ENCODE measurements around the gene ATXN7L1. TPM values are rescaled to one million over a fixed set of nuclear protein-coding genes. Genes with fewer than 3 reads are reported as not detected.
A peak's percentile ranks its signal among the peaks of the same experiment; 100 is the strongest.

Gene ATXN7L1
- total and polyA plus RNA-seq, 2 of the 8 experiments (the other 6 are each of a cell fraction or from before 2014, with no cell fraction given) = 14.3 to 34.0 TPM

DNA sequence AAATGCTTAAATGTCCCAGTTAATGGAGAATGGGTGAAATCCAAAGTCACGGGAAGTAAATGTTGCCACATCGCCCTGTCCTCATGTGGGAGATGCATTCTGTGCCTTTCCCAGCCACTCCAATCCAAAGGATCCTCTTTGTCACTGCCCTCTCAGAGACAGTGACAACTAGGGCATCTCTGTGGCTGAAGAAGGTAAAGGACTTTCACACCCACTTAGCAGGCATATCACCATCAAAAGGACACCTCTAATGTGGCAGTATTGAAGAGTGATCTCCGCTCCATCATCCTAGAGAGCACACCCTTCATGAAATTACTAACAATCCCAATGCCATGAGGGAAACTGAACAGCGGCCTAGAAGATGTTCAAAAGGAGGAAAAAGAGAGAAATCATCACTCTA is 13.6 kb downstream of the ATXN7L1 start:
- no peak overlapping the region for H3K56ac ChIP-seq (replicated peaks; ENCODE audit: insufficient read length, low read depth, low read length)
- FAIRE-seq = no peak
- no peak overlapping the region for H4K8ac ChIP-seq (ENCODE audit: extremely low read depth, insufficient read depth, low read length)
- H3K27ac ChIP-seq (ENCODE audit: low read depth, low read length) = no peak overlapping the region
- no peak overlapping the region for H2AFZ ChIP-seq (ENCODE audit: low read length)
- no peak overlapping the region for H2BK5ac ChIP-seq (ENCODE audit: low read depth, low read length)
- no peak overlapping the region for H3K14ac ChIP-seq (ENCODE audit: insufficient read length)
- H2AK5ac ChIP-seq (ENCODE audit: low read depth, low read length) = peak overlapping the region; percentile 42; the same call in 1 of the 2 replicates
- 90% methylated on average over 4 of the region's 4 CpGs; no CpG with 5 or more reads in 1 of the 2 experiments for WGBS, 2 experiments (ENCODE audit: extremely low coverage in 1 of 2, insufficient coverage in 1 of 2, insufficient read length in 1 of 2, insufficient replicate concordance in 2 of 2, low coverage in 1 of 2, low lambda C conversion rate in 2 of 2, missing lambda C conversion rate in 1 of 2)
- H3K9ac ChIP-seq (replicated peaks in 1 of 4; ENCODE audit: extremely low read depth in 1 of 4, low read depth in 3 of 4, low read length in 3 of 4) = no peak overlapping the region
- no peak overlapping the region for H4K91ac ChIP-seq (replicated peaks; ENCODE audit: insufficient read length, low read length)
- no peak overlapping the region for H3K23ac ChIP-seq (ENCODE audit: insufficient read length)
- H3K36me3 ChIP-seq (ENCODE audit: control insufficient read depth in 2 of 4, insufficient read depth in 4 of 4, low read length in 3 of 4) = peaks cover 0 to 5% (median 0%) of the 10 kb centered on the region in 4 experiments; a peak in 1 of 8 replicates
- no peak overlapping the region for H3K4ac ChIP-seq (replicated peaks; ENCODE audit: insufficient read length, low read depth, low read length)
- no peak overlapping the region for H2BK120ac ChIP-seq (replicated peaks; ENCODE audit: low read depth, low read length)
- no peaks in the 10 kb centered on the region for H3K27me3 ChIP-seq (replicated peaks in 1 of 4; ENCODE audit: control insufficient read depth in 3 of 4, extremely low read depth in 1 of 4, insufficient read depth in 3 of 4, low read length in 3 of 4)
- H3K79me2 ChIP-seq (ENCODE audit: control insufficient read depth in 1 of 2, insufficient read depth in 2 of 2, low read length in 2 of 2) = peaks cover 0 to 41% of the 10 kb centered on the region in 2 experiments; a peak in 2 of 4 replicates
- H2BK12ac ChIP-seq (ENCODE audit: low read depth, low read length) = no peak overlapping the region; the same call in 1 of the 2 replicates
- DNase-seq (ENCODE audit: low read depth in 1 of 2, low spot score in 2 of 2) = no peak
- no peak overlapping the region; the same call in 1 of the 2 replicates for H2BK20ac ChIP-seq (ENCODE audit: low read length)
- POLR2A ChIA-PET (ENCODE audit: partially characterized antibody) = interaction anchor here (0.7 to 2.0 kb wide), 2 partner anchors 13 to 394 kb away, joined by 3 to 5 read pairs; no protein-coding TSS in a partner anchor
- H3K9me3 ChIP-seq (ENCODE audit: insufficient read depth in 2 of 2, low read depth in 1 of 2, low read length in 1 of 2) = no peaks in the 10 kb centered on the region
- no peak overlapping the region for H2BK15ac ChIP-seq (ENCODE audit: low read length)
- no peak overlapping the region for H4K5ac ChIP-seq (ENCODE audit: insufficient read length, low read depth, low read length)
- no peak overlapping the region for H3K18ac ChIP-seq (ENCODE audit: extremely low read depth, low read length)
- peaks cover 6% of the 10 kb centered on the region; the same call in 1 of the 2 replicates for H3K79me1 ChIP-seq (ENCODE audit: low read depth, low read length)
- H3K4me3 ChIP-seq (ENCODE audit: extremely low read depth in 1 of 4, insufficient read depth in 2 of 4, low read depth in 3 of 4, low read length in 4 of 4) = no peak overlapping the region
- H3K23me2 ChIP-seq (ENCODE audit: low read depth, low read length) = no peaks in the 10 kb centered on the region
- H3K4me2 ChIP-seq (ENCODE audit: insufficient read depth in 1 of 2, low read depth in 2 of 2, low read length in 2 of 2) = no peak overlapping the region
- H3K4me1 ChIP-seq (replicated peaks in 1 of 4; ENCODE audit: control insufficient read depth in 3 of 4, insufficient read depth in 4 of 4, low read length in 3 of 4) = peaks cover 6 to 17% (median 10%) of the 10 kb centered on the region in 4 experiments; a peak in 5 of 7 replicates
- H4K20me1 ChIP-seq (replicated peaks in 1 of 2; ENCODE audit: control insufficient read depth in 1 of 2, insufficient read depth in 2 of 2, low read length in 2 of 2) = peaks cover 2 to 5% of the 10 kb centered on the region in 2 experiments
- CTCF ChIA-PET (ENCODE audit: partially characterized antibody) = interaction anchor here (1.0 to 3.5 kb wide), 8 partner anchors 11 to 206 kb away, joined by 3 to 12 read pairs (median 8); no protein-coding TSS in a partner anchor
- TF ChIP-seq NANOG (IDR thresholded peaks at IDR 0.05; ENCODE audit: insufficient read depth, low read depth, low read length, poor library complexity, severe bottlenecking) (no peak), TCF12 (IDR thresholded peaks at IDR 0.05; ENCODE audit: low read depth, low read length) (no peak), KDM4A (IDR thresholded peaks at IDR 0.05; ENCODE audit: low read depth, low read length, severe bottlenecking) (no peak), EZH2 (IDR thresholded peaks at IDR 0.05; ENCODE audit: low read depth, low read length, severe bottlenecking) (no peak), CBX8 (IDR thresholded peaks at IDR 0.05; ENCODE audit: borderline replicate concordance, low read depth, low read length) (no peak), NRF1 (IDR thresholded peaks at IDR 0.05; ENCODE audit: low read depth, low read length) (no peak), CHD1 (IDR thresholded peaks at IDR 0.05; ENCODE audit: low read depth, low read length) (no peak), POU5F1 (IDR thresholded peaks at IDR 0.05; ENCODE audit: low read depth, low read length) (no peak), JUN (IDR thresholded peaks at IDR 0.05; ENCODE audit: low read depth, low read length) (no peak), RFX5 (IDR thresholded peaks at IDR 0.05; ENCODE audit: borderline replicate concordance, low read depth, low read length) (no peak), PHF8 (conservative IDR thresholded peaks at IDR 0.05; ENCODE audit: low read depth, low read length) (no peak), KDM5A (IDR thresholded peaks at IDR 0.05; ENCODE audit: low read length) (no peak), SP2 (IDR thresholded peaks at IDR 0.05; ENCODE audit: low read length) (no peak), HDAC2 (IDR thresholded peaks at IDR 0.05; ENCODE audit: borderline replicate concordance in 1 of 2, low read depth in 2 of 2, low read length in 2 of 2) (no peak)

All from H1 (cell line).